ENCODE results near the gene KIR3DL3.
"Not testable (repeated sequence)": the region's sequence is repeated elsewhere in the genome, so short reads cannot be mapped to it uniquely, and the experiment has no call there.

Gene KIR3DL3

DNA sequence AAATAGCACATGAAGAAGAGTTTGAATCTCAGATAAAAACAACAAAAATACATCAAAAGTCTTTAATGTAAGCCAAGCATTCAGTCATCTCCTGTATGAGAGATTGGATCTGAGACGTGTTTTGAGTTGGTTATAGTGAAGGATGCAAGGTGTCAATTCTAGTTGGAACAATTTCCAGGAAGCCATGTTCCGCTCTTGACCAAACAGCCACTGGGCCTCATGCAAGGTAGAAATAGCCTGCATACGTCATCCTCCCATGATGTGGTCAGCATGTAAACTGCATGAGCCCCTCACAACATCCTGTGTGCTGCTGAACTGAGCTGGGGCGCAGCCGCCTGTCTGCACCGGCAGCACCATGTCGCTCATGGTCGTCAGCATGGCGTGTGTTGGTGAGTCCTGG lies at the start of gene KIR3DL3:
Gene KIR3DL3 (plus strand): TSS at position 301 of the 400 bp plus-strand sequence. CDS start 55 bp downstream, at position 356.
- DNase-seq, result no peak

- peak; percentile 28 for DNase-seq
Measured at GRCh38 chr19:54676210-54676834, 47.9 kb upstream of the KIR3DL3 start.

DNA sequence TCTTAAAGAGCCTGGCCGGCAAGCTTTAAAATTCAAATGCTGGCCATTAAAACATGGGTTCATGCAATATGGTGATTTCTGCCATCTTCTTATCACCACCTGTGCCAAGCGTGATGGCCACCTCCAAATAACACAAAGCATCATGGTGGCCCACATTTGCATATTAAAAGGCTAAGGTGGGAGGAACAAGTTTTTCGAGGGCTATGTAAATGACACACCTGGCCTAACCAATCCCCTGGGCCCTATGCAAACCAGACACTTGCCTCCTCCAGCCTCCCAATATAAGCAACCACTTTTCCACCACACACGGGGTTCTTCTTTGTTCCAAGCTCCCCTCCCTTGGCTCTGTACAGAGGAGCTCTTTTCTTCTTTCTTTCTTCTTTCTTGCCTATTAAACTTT lies 47.0 kb upstream of the KIR3DL3 start:
- DNase-seq, result no peak

DNA sequence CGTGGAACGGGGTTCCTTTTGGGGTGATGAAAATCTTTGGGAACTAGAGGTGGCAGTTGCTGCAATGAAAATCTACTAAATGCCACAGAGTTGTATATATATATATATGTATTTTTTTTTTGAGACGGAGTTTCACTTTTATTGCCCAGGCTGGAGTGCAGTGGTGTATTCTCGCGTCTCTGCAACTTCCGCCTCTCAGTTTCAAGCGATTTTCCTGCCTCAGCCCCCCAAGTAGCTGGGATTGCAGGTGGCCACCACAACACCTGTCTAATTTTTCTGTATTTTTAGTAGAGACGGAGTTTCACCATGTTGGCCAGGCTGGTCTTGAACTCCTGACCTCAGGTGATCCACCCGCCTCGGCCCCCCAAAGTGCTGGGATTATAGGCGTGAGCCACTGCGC lies 42.6 kb upstream of the KIR3DL3 start:
- DNase-seq, result not testable (repeated sequence)

DNA sequence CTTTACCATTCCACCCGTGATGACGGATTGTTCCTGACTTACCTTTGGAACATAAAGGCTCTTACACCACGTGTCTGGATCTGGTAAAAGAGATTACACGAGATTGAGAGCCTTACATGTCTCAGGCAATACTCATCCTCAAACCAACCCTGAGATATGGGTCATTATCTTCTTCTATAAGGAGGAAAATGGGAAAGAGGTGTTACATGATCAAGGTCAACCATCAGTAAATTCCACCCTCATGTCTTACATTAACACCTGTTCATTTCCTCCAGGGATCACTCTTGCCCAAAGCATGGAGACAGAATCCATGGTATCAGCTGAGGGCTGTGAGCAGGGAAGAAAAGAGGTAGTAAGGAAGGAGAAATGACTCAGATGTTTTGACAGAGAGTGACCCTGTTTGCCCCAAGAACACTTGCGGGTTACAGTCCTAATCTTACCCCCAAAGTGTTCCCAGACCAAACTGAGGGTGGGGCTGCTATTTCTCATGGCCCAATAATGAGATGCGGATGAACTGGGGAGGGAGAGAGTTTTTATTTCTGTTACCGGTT lies 41.9 kb upstream of the KIR3DL3 start:
- no peak for DNase-seq

DNA sequence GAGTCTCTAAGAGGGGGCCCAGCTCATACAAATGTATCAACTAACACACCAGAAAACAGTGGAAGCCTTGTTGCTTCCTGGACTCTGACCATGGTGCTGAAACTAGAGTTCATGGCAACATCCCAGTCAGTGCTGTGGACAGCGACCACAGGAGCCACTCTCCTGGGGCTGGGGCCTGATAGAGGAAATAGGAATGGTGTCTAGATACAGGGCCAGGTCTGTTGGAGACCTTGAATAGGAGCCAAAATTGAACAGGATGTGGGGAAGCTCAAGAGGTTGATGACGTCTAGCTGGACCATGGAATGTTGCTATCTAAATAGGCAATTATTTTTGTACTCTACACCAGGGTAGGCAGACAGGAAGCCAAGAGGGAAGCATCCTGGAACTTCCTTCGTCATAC lies 39.7 kb upstream of the KIR3DL3 start:
- peak; percentile 2 for DNase-seq

GRCh38 chr19:54691582-54692297 lies 32.5 kb upstream of the KIR3DL3 start:
- DNase-seq, result no peak

DNA sequence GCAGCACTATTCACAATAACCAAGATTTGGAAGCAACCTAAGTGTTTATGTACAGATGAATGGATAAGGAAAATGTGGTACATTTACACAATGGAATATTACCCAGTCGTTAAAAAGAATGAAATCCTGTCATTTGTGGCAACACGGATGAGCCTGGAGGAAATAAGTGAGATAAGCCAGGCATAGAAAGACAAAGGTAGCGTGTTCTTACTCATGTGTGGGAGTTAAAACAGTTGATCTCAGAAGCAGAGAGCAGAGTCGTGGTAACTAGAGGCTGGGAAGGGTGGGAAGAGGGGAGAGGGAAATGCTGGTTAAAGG lies 32.0 kb upstream of the KIR3DL3 start:
- no peak for DNase-seq

GRCh38 chr19:54694648-54695047 lies 29.6 kb upstream of the KIR3DL3 start:
- no peak for DNase-seq

- no peak for DNase-seq
Measured at GRCh38 chr19:54696117-54696548, 28.1 kb upstream of the KIR3DL3 start.

GRCh38 chr19:54696766-54697165 lies 27.5 kb upstream of the KIR3DL3 start:
- DNase-seq, result no peak

GRCh38 chr19:54697716-54698115 lies 26.5 kb upstream of the KIR3DL3 start:
- DNase-seq, result not testable (repeated sequence)

DNA sequence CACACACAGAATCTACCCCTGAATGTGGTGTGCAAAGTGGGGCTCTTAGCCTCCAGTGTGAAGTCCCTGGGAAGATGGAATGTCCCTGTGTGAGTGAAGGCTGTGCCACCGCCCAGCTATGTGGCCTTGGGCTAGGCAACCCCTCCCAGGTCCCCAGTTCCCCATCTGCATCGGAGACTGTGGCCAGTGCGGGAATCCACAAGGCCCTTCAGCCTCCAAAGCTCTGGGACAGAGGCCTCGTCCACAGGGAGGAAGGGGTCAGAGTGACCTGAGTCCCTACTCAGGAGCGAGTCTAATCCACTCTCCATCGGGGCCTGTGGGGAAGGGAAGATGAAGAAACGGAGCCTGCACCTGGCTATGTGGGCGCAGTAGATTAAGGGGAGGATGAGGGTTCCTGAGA lies 19.3 kb upstream of the KIR3DL3 start:
- no peak for DNase-seq

- no peak for DNase-seq
Measured at GRCh38 chr19:54707962-54708361, 16.3 kb upstream of the KIR3DL3 start.

- no peak for DNase-seq
Measured at GRCh38 chr19:54708781-54709180, 15.5 kb upstream of the KIR3DL3 start.

DNA sequence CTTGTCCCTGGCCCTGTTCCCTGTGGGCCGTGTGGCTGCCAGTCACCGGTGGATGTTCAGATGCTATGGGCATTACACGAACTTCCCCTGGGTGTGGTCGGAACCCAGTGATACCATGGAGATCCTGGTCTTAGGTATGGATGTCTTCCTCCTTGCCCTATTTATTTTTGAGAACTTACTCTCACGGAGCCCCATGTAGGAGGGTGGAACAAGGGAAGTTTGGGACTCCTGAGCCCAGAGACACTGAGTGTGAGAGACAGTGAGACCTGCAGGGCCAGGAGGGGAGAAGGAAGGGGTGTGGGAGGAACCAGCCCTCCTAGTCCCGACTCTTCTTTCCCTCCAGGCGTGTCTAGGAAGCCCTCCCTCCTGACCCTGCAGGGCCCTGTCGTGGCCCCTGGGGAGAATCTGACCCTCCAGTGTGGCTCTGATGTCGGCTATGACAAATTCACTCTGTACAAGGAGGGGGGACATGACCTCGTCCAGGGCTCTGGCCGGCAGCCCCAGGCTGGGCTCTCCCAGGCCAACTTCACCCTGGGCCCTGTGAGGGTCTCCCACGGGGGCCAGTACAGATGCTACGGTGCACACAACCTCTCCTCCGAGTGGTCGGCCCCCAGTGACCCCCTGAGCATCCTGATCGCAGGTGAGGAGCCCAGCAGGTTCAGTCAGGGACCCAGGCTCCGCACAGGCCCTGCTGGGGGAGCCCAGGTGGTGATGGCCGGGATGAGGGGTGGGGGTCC lies 14.9 kb upstream of the KIR3DL3 start:
- DNase-seq, result no peak

DNA sequence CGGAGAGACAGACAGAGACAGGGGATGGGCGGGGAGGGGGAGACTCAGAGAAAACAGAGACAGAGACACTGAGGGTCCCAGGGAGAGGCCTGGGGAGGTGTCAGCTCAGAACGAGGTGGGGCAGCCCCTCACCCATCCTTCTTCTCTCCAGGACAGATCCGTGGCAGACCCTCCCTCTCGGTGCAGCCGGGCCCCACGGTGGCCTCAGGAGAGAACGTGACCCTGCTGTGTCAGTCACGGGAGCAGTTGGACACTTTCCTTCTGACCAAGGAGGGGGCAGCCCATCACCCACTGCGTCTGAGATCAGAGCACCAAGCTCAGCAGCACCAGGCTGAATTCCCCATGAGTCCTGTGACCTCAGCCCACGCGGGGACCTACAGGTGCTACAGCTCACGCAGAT lies 14.3 kb upstream of the KIR3DL3 start:
- DNase-seq, result not testable (repeated sequence)

DNA sequence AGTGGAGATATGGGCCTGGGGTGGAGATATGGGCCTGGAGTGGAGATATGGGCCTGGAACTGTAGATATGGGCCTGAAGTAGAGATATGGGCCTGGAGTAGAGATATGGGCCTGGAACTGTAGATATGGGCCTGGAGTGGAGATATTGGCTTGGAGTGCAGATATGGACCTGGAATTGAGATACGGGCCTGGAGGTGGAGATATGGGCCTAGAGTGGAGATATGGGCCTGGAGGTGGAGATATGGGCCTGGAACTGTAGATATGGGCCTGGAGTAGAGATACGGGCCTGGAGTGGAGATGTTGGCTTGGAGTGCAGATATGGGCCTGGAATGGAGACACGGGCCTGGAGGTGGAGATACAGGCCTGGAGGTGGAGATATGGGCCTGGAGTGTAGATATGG lies 402 bp downstream of the KIR3DL3 start:
- DNase-seq, result no peak

GRCh38 chr19:54725321-54725720 lies 1.1 kb downstream of the KIR3DL3 start:
- DNase-seq, result no peak

DNA sequence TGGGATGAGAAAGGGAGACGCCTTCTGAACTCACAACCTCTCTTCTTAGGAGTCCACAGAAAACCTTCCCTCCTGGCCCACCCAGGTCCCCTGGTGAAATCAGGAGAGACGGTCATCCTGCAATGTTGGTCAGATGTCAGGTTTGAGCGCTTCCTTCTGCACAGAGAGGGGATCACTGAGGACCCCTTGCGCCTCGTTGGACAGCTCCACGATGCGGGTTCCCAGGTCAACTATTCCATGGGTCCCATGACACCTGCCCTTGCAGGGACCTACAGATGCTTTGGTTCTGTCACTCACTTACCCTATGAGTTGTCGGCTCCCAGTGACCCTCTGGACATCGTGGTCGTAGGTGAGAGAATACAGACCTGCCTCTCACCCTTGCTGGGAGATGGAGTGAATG lies 3.3 kb downstream of the KIR3DL3 start:
- no peak for DNase-seq

- no peak for DNase-seq
Measured at GRCh38 chr19:54728167-54728566, 3.9 kb downstream of the KIR3DL3 start.

DNA sequence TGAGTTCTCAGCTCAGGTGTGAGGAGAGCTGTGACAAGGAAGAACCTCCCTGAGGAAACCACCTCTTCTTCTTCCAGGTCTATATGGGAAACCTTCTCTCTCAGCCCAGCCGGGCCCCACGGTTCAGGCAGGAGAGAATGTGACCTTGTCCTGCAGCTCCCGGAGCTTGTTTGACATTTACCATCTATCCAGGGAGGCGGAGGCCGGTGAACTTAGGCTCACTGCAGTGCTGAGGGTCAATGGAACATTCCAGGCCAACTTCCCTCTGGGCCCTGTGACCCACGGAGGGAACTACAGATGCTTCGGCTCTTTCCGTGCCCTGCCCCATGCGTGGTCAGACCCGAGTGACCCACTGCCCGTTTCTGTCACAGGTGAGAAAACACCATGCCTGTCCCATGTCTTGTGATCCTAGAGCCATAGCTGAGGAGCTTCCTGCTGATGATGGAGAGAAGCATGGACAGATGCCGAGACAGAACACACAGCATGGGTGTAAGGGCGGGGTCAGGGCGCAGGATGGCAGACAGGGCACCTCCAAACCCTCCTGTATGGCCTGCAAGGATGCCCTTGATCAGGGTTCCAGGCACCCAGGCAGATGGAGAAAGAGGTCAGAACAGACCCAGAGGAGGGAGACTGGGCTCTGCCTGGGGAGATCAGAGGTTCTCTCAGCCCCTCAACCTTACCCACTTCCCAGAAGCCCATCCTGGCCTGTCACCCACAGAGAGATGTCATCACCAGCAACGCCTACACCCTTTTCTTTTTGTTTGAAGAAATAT lies 5.4 kb downstream of the KIR3DL3 start:
- no peak for DNase-seq

DNA sequence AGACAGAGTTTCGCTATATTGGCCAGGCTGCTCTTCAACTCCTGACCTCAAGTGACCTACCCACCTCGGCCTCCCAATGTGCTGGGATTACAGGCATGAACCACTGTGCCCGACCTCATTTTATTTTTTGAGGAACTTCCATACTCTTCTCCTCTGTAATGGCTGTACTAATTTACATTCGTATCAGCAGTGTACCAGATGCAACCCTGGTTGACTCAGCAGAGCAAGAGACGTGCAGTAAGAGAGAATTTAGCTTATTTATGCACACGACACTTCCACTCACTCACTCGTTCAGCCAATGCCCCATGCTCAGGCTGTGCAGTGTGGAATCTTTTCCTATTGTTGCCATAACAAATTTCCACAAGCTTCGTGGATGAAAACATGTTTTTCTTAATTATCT lies 6.9 kb downstream of the KIR3DL3 start:
- no peak for DNase-seq

All from EL (cell line).